Kidney tubule cell (primary cell): ENCODE data around the gene TAB3.

ENCODE experiments used
- DNase-seq: peaks from one replicate; pipeline ENCODE4 v3.0.0-alpha.2; 2018; ENCODE audit warnings: low spot score

Gene TAB3

GRCh38 chrX:30889147-30890140, at the start of gene TAB3:
TAB3 (minus strand) TSS chrX:30889254; CDS start chrX:30859588, 29,666 bp downstream.
- DNase-seq: peak; percentile 97

GRCh38 chrX:30938295-30938694, 49.2 kb upstream of the TAB3 start:
- peak; percentile 19 for DNase-seq

GRCh38 chrX:30935985-30936384, 46.9 kb upstream of the TAB3 start:
- DNase-seq: peak; percentile 50

- peak; percentile 25 for DNase-seq
These were observed 42.9 kb upstream of the TAB3 start for GRCh38 chrX:30931920-30932319.

GRCh38 chrX:30930679-30931078, 41.6 kb upstream of the TAB3 start:
- no peak for DNase-seq

GRCh38 chrX:30930143-30930542, 41.1 kb upstream of the TAB3 start:
- no peak for DNase-seq

GRCh38 chrX:30920271-30920670, 31.2 kb upstream of the TAB3 start:
- no peak for DNase-seq

- no peak for DNase-seq
These were observed 29.4 kb upstream of the TAB3 start for GRCh38 chrX:30918480-30918879.

GRCh38 chrX:30913492-30913891, 24.4 kb upstream of the TAB3 start:
- no peak for DNase-seq

GRCh38 chrX:30910124-30910860, 21.2 kb upstream of the TAB3 start:
- DNase-seq: no peak

GRCh38 chrX:30906726-30907125, 17.7 kb upstream of the TAB3 start:
- DNase-seq: peak; percentile 85

- no peak for DNase-seq
These were observed 16.3 kb upstream of the TAB3 start for GRCh38 chrX:30905321-30905720.

GRCh38 chrX:30904632-30905031, 15.6 kb upstream of the TAB3 start:
- DNase-seq: no peak

- no peak for DNase-seq
These were observed 15.1 kb upstream of the TAB3 start for GRCh38 chrX:30904186-30904585.

GRCh38 chrX:30900227-30900626, 11.2 kb upstream of the TAB3 start:
- DNase-seq: peak; percentile 21

GRCh38 chrX:30898886-30899285, 9.8 kb upstream of the TAB3 start:
- DNase-seq: no peak

GRCh38 chrX:30895370-30895769, 6.3 kb upstream of the TAB3 start:
- peak; percentile 50 for DNase-seq

GRCh38 chrX:30893206-30893605, 4.2 kb upstream of the TAB3 start:
- peak; percentile 69 for DNase-seq

GRCh38 chrX:30892591-30892990, 3.5 kb upstream of the TAB3 start:
- DNase-seq: peak; percentile 81

GRCh38 chrX:30888526-30889146, 418 bp downstream of the TAB3 start:
- no peak for DNase-seq

- no peak for DNase-seq
These were observed 1.3 kb downstream of the TAB3 start for GRCh38 chrX:30887721-30888120.

- DNase-seq: no peak
These were observed 1.8 kb downstream of the TAB3 start for GRCh38 chrX:30887288-30887687.

- no peak for DNase-seq
These were observed 3.9 kb downstream of the TAB3 start for GRCh38 chrX:30885136-30885535.
